H4 (cell line): ENCODE results near the gene GFRA1. TPM values are rescaled to one million over a fixed set of nuclear protein-coding genes. Genes with fewer than 3 reads are reported as not detected.
"Not testable (repeated sequence)": the region's sequence is repeated elsewhere in the genome, so short reads cannot be mapped to it uniquely, and the experiment has no call there.

Experiments
- DNase-seq: peaks from one replicate; pipeline ENCODE4 v3.0.0-alpha.2; 2015; ENCODE audit warnings: low spot score
- total RNA-seq: library from RNA; depleted of rRNA; stranded (reverse); fragments of >200 nt; shearing (Covaris generic); gene quantifications from 2 replicates; pipeline ENCODE4 v1.2.3, GENCODE V29; 2014; rRNA removed

Gene GFRA1
- total RNA-seq, 1 experiment from 2014 or later, result 2.6 TPM

- no peak for DNase-seq
Observed at GRCh38 chr10:116039612-116040011, 233.4 kb downstream of the GFRA1 start.

- DNase-seq, result peak; percentile 65
Observed at GRCh38 chr10:116038259-116038658, 234.7 kb downstream of the GFRA1 start.

GRCh38 chr10:116035406-116035805 is 237.6 kb downstream of the GFRA1 start:
- not testable (repeated sequence) for DNase-seq

GRCh38 chr10:116030576-116030975 is 242.4 kb downstream of the GFRA1 start:
- DNase-seq, result no peak

GRCh38 chr10:116029826-116030225 is 243.2 kb downstream of the GFRA1 start:
- no peak for DNase-seq

- DNase-seq, result no peak
Observed at GRCh38 chr10:116027355-116027754, 245.7 kb downstream of the GFRA1 start.

GRCh38 chr10:116026725-116027124 is 246.3 kb downstream of the GFRA1 start:
- DNase-seq, result no peak

- no peak for DNase-seq
Observed at GRCh38 chr10:116026315-116026714, 246.7 kb downstream of the GFRA1 start.

- DNase-seq, result no peak
Observed at GRCh38 chr10:116024271-116024878, 248.6 kb downstream of the GFRA1 start.

- DNase-seq, result no peak
Observed at GRCh38 chr10:116017405-116017804, 255.6 kb downstream of the GFRA1 start.

- DNase-seq, result no peak
Observed at GRCh38 chr10:116015583-116016333, 257.2 kb downstream of the GFRA1 start.

- peak; percentile 18 for DNase-seq
Observed at GRCh38 chr10:116014871-116015582, 258.0 kb downstream of the GFRA1 start.

- no peak for DNase-seq
Observed at GRCh38 chr10:116014326-116014725, 258.7 kb downstream of the GFRA1 start.

- DNase-seq, result no peak
Observed at GRCh38 chr10:116011929-116012328, 261.1 kb downstream of the GFRA1 start.

- DNase-seq, result no peak
Observed at GRCh38 chr10:116007256-116007891, 265.6 kb downstream of the GFRA1 start.

Other genes starting within 250 kb of the GFRA1 start
- gene CCDC172, start 51.2 kb upstream of the GFRA1 start, total RNA-seq, result 0.06 and 0.41 TPM in 2 replicates
- gene PNLIPRP3, start 154.6 kb upstream of the GFRA1 start, total RNA-seq, result not detected in 2 replicates